Skin epidermis (tissue), 12 donors: ENCODE measurements around the gene CLPX.
A peak's percentile ranks its signal among the peaks of the same experiment; 100 is the strongest.
"Not testable (repeated sequence)": the region's sequence is repeated elsewhere in the genome, so short reads cannot be mapped to it uniquely, and the experiment has no call there.

Experiments used
- H3K27ac ChIP-seq, 21 experiments: fragments of 200-600 bp; sonication (generic) in 11 of 21; one replicate each; pipeline ENCODE4 v1.5.0; 2020; ENCODE audit warnings: mild to moderate bottlenecking in 3 of 21, inconsistent platforms in 2 of 21, moderate library complexity in 2 of 21
- H3K4me3 ChIP-seq, 7 experiments: fragments of 200-600 bp; sonication (generic) in 2 of 7; one replicate each; pipeline ENCODE4 v1.5.0; 2020; ENCODE audit warnings: inconsistent platforms in 2 of 7, mild to moderate bottlenecking in 2 of 7, moderate library complexity in 1 of 7

Gene CLPX

DNA sequence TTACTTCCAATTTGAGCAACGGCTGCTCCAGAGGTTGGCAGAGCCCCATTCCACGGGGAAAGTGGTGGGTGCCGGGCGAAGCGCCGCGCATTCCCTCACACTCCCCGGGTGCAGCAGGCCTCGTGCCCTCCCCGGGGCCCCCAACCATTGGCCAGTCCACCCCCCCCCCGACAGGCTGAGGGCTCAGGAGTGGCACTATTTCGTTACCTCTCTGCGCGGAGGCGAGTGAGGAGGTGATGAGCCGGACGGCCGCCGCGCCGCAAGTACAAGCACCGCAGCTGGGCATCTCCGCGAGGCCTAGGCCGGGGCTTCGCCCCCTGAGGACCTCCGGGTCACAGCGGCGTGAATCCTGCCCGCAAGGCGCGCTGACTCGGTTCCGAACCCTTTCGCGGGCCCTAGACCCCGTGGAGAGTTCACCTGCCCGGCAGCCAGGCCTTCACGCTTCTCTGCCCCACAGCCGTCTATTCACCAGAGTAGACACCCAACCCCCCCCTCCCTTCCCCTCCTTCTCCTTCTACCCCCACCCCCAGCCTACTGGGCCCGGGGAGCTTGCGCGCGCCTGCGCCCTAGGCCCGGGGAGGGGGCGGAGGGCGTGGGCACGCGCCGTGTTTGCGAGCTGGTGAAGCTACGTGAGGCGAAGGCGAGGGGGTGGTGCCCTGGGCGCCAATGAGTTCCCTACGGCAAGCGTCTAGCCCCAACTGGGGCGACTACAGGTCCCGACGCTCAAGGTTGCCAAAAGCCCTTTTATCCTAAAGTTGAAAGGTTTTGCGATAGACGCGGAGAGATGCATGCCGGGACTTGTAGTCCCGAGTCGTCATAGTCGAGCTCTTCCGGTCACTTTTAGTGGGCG lies at the start of gene CLPX:
TSS of gene CLPX (minus strand) at position 475 of the 850 bp plus-strand sequence. CDS start at position 286, 189 bp downstream.
- peak within 1 kb of the TSS; percentile 54 to 97 (median 83) for H3K4me3 ChIP-seq
- H3K27ac ChIP-seq, result peak within 1 kb of the TSS; percentile 85 to 99 (median 97)

DNA sequence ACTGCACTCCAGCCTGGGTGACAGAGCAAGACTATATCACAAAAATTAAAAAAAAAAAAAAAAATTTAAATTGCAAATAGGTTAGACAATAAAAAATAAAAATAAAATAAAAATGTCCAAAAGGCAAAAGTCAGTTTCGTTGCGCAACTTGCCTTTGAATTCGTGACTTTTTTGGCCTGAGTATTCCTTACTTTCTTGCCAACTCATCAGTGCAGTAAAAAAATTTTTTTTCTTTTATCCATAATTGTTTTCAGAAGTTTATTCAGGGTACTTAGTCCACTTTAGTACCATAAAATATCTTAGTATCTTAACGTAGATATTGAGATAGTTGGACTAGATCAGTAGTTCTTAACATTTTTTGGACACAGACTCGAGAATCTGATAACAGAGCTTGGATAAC lies 48.6 kb upstream of the CLPX start:
- Histone ChIP-seq H3K4me3 (no peak overlapping the region), H3K27ac (no peak overlapping the region)

DNA sequence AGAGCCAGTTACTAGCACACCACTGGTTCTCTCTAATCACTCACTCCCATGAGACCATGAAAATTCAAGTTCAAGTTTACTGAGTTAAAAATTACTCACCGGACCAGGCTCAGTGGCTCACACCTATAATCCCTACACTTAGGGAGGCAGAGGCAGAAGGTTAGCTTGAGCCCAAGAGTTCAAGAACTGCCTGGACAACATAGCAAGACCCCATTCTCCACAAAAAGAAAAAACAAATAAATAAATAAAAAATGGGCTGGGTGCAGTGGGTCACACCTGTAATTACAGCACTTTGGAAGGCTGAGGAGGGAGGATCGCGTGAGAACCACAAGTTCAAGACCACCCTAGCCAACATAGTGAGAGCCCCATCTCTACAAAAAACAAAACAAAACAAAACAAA lies 47.4 kb upstream of the CLPX start:
- no peak overlapping the region for H3K4me3 ChIP-seq
- no peak overlapping the region for H3K27ac ChIP-seq

DNA sequence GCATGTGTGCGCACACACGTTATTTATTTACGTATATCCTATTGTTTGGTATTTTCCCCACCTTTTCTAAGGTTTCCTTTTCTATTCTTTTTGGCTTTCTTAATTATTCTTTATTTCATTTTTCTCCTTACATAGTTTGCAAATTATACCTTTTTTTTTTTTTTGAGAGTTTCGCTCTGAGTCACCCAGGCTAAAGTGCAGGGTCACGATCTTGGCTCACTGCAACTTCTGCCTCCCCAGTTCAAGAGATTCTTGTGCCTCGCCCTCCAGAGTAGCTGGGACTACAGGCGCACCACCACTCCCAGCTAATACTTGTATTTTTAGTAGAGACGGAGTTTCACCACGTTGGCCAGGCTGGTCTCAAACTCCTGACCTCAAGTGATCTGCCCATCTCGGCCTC lies 46.2 kb upstream of the CLPX start:
- Histone ChIP-seq H3K27ac (no peak overlapping the region), H3K4me3 (no peak overlapping the region)

DNA sequence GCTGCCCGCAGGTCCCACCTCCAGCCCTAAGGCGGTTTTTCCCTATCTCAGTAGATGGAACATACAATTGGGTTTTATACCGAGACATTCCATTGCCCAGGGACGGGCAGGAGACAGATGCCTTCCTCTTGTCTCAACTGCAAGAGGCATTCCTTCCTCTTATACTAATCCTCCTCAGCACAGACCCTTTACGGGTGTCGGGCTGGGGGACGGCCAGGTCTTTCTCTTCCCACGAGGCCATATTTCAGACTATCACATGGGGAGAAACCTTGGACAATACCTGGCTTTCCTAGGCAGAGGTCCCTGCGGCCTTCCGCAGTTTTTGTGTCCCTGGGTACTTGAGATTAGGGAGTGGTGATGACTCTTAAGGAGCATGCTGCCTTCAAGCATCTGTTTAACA lies 41.8 kb upstream of the CLPX start:
- not testable (repeated sequence) for H3K4me3 ChIP-seq, H3K27ac ChIP-seq

DNA sequence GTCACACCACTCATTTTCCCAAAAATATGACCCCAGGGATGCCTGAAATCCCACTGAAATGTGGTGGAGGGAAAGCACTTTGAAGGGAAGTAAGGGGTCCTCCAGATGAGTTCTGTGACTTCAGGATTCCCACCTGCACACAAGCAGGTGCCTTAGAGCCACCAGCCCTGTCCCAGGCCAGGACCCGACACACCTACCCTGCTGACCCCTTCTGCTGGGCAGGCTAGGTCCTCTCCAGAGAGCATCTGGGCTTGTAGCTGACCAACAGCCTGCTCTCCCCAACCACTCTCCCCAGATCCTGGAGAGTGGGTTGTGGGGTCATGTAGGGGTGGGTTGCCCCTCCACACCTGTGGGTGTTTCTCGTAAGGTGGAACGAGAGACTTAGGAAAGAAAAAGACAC lies 41.1 kb upstream of the CLPX start:
- Histone ChIP-seq H3K27ac (no peak overlapping the region), H3K4me3 (no peak overlapping the region)

DNA sequence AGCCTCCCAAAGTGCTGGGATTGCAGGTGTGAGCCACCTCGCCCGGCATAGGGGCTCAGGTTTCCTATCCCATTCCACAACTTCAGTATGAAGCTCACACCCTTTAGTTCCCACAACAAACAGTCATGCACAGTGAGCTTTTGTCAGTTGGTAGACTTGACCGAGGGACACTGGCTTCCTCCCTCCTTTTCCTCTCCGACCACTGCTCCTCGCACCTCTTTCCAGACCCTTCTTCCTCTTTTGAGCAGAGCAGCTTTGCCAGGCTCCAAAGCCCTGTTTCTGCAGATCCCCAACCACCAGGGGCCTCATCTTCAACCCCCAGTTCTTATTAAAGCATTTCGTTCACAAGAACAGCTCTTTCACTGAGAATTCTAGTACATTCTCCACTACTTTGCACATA lies 38.9 kb upstream of the CLPX start:
- H3K27ac ChIP-seq, result no peak overlapping the region
- H3K4me3 ChIP-seq, result no peak overlapping the region

DNA sequence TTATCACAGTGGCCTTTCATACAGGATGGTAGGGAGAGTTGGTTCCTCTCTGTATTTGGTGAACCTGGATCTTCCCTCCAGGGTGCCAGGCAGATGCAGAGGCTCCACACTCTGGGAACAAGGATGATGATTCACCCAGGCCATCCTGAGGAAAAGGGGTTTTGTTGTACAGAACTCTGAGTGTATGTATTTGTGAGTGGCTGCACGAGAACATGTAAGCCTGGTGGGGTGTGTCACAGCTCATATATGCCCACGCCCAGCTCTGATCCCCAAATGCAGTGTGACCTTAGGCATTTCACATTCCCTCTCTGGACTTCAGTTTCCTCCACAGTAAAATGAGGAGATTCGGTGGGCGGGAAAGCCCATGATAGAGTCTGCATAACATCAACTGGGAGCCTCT lies 37.7 kb upstream of the CLPX start:
- H3K27ac ChIP-seq, result no peak overlapping the region

DNA sequence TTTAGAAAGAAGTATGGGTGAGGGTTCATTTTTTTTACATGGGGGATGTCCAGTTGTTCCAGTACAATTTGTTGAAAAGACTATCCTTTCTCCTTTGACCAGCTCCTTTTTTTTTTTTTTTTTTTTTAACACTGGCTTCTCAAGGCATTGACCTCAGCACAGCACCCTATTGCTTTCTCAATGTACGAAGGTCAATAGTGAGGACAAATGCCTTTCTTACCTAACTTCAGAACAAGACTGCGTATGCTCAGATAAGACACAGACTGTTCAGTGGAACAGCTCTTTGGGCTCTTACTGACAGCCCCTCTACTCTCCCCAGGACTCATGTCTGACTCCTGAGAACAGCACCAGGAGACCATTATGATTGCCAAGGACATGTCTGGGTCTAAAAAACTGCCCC lies 36.6 kb upstream of the CLPX start:
- Histone ChIP-seq H3K4me3 (no peak overlapping the region), H3K27ac (no peak overlapping the region)

More for the DNA sequence above, 37.7 kb upstream of the CLPX start:
- H3K4me3 ChIP-seq, result no peak overlapping the region

DNA sequence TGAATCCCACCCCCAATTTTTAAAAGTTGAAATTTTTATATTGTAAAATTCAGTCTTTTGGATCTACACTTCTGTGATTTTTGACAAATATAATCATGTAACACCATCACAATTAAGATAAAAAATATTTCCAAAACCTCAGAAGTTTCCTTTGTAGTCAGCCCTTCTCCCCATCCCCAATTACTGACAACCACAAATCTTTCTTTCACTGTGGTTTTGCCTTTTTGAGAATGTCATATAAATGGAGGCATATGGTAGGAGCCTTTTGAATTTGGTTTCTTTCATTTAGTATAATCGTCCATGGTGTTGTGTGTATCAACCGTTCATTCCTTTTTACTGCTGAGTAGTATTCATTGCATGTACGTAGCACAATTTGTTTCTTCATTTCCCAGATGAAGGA lies 34.0 kb upstream of the CLPX start:
- H3K4me3 ChIP-seq, result no peak overlapping the region
- no peak overlapping the region for H3K27ac ChIP-seq

DNA sequence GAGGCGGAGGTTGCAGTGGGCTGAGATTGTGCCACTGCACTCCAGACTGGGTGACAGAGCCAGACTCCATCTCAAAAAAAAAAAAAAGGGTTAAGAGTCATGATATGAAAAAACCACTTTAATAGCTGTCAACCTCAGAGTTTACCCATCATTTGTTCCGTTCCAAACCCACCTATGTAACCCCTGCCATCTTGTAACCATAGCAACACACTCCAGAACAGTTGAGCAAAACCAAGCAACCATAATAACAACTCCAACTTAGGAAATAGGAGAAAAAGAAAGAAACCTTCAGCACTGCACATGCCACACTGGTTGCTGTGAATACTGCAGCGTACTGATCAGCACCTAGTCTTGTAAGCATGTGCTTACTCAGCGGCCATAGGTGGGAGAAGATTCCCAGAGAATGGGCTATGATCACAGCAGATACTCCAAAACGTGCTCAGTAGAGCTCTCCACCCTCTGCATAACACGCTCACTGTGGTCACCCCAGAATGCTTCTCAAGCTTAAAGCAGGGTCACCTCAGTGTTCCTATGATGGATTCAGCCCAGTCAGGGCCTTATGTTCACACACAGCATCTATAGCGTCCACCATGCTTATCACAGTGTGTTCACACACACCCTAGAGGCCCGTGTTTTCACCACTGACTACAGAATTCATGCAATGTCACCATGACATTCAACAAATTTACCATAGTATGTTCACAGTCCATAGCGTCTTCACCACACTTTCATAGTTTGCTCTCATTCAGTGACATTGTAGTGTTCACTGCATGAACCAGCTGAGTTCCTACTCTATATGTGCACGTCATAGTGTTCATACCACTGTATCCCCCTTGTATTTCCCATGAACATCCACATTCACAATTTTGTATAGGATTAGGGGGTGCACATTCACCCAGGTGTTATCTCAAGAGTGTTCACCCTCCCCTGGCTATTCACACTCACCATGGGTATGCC lies 32.7 kb upstream of the CLPX start:
- no peak overlapping the region for H3K4me3 ChIP-seq
- no peak overlapping the region for H3K27ac ChIP-seq

DNA sequence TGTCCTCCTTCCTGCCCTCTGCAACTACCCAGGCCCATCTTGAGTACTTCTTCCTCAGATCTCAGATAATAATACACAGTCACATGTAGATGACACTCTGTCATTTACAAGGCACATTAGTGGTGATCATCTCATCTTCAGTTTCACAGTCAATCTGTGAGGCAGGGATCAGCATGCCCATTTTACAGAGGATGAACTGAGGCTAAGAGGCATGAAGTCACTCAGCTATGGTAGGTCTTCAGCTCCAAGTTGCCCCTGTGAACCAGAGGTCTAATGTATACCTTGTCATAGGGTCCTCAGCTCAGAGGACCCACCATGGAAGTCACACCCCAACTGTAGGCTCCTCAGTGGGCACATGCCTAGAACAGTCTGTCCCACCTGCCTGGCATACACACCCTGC lies 30.4 kb upstream of the CLPX start:
- Histone ChIP-seq H3K27ac (no peak overlapping the region), H3K4me3 (no peak overlapping the region)

DNA sequence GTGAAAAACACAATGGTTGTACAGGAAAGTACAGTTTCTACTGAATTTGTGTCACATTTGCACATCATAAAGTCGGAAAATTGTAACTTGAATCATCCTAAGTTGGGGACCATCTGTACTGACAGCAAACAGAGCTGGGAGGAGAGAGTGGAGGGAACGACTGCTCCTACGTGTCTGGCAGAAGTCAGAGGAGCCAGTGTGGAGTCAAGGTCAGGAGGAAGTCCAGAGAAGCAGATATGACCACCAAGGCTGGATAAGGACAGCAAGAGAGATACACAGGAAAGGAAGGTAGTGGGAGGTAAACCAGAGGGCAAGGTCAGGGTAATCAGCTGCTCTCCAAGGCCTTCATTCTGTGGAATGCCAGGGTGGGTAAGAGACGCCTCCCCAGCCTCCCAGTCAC lies 28.9 kb upstream of the CLPX start:
- H3K27ac ChIP-seq, result no peak overlapping the region
- H3K4me3 ChIP-seq, result no peak overlapping the region

DNA sequence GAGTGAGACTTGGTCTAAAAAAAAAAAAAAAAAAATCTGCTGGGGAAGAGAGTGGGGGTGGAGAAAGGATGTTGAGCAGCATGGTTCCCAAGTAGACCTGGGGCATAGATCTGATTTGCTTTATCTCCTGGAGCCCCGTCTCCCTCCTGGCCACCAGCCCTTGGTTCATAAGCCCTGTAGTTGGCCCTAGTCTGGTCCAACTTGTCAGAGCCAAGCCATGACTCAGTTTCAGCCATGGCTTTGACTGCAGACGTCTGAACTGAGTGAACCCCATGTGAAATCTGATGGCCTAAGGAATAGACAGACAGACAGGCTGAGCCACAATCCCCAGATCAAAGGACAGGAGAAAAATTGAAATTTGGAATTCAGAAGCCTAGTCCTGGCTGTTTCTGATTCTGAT lies 28.1 kb upstream of the CLPX start:
- Histone ChIP-seq H3K27ac (no peak overlapping the region), H3K4me3 (no peak overlapping the region)

DNA sequence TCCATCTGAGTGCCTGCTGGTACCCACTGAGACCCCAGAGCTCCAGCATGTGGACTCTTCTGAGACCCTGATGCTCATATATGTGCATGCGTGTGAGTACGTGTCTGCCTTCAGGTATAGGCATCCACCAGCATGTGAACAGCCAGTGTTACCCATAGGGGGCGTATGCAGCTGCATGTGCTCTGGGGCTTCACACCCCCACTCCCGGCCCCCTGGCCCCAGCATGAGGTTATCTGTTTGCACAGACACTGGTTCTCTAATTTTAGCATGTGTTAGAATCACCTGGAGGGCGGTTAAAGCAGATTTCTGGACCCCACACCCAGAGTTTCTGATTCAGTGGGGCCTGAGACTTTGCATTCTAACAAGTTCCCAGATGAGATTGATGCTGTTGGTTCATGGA lies 27.0 kb upstream of the CLPX start:
- H3K27ac ChIP-seq, result peak overlapping the region in 2 of 21 experiments; percentile 10 to 22

DNA sequence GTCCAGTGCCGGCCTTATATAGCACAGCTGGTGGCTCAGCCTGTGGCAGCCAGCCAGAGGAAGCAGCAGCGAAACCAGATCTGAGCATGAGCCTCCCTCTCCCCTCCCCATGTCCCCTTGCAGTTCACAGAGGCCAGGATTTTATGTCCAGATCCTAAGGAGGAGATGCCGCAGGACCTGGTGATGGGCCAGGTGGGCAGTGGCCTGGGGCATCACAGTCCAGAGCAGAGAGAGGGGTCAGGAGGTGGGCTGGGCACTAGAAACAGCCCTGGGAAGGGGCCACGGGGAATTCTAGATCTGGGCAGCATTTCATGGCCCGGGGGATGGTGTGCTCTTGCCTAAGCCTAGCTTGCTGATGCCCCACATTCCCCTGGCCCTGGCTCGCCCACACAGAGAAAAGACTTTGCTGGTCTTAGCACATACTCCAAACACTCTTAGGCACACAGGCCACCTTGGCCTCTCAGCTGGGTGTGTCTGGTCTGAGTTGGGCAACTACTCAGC lies 26.4 kb upstream of the CLPX start:
- peak overlapping the region in 5 of 21 experiments; percentile 4 to 36 (median 26) for H3K27ac ChIP-seq
- peak overlapping the region in 1 of 7 experiments; percentile 4 for H3K4me3 ChIP-seq

More for the DNA sequence above, 27.0 kb upstream of the CLPX start:
- no peak overlapping the region for H3K4me3 ChIP-seq

DNA sequence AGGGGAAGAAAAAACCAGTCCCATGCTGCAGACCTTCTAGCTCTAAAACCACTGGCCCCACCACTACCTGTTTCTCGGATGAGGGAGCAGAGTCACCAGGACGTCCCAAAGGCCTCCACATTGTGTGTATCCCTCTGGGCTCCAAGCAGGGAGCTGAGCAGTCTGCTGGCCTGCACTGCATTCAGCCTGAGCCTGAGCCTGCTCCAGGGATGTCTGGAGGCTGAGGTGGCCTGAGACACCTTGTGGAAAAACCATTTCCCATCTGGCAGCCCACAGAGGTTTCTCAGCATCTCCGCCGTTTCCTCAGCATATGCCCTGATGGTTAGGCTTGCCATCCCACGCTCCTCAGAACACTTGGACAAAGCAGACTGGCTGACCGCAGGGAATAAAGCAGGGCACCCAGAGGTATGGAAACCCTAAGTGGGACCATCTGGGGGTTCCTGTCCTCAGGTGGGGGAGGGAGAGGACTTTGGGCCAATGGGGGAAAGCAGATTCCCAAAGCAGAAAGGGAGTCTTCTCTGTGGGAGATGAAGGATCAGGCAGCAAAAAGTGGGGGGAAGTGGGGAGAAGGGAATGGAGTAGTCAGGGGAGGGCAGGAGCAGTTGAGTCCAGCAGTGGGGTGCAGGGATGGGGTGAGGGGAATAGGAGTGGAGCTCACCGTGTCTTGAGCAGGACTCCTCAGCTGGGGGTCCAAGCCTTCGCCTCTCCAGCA lies 25.8 kb upstream of the CLPX start, which contains the start of gene CILP:
TSS of gene CILP (minus strand) at position 704 of the 712 bp plus-strand sequence. CDS start 1,718 bp downstream, outside the sequence.
- Histone ChIP-seq H3K27ac (peak within 1 kb of the TSS in 7 of 21 experiments; percentile 20 to 61 (median 26)), H3K4me3 (peak within 1 kb of the TSS in 1 of 7 experiments; percentile 4)

DNA sequence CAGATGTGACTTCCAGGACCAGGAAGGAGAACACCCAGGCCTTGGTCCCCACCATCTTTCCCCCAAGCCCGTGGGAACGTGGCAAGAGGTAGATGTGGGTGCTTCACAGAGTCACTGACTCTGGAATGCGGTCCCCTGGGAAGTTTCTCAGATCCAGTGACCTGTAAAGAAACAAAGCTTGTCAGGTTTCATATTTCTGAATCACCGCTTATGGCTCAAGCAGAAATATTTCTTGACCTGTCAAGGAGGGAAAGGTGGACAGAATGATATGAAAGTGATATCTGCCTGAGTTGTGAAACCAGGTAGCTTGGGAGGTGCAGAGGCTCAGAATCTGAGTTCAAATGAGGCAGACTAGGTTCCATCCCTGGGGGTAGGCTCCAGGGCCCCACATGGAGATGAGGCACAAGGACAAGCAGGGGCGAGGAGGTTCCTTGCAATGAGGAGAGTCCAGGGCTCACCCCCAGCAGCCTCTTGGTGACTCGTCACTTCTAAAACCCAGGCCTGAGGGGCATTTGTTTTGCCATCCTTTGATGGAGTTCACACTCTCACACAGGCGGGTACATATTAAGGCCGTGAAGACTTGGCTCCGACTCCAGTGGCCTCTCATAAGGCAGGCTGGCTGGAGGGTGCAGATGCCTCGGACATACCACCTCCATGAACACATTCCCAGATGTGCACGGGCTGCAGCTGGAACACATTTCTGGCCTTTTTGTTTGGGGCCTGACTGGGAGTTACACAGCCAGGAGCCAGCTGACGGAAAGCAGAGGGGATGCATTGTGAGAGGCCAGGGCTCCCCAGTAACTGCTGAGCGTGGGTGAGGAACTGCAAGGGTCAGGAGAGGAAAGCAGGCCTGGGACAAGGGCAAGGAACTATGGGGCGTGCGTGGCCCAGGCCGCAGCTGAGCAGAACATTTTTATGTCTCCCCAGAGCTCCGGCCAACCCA lies 24.8 kb upstream of the CLPX start:
- H3K27ac ChIP-seq, result peak overlapping the region in 4 of 21 experiments; percentile 20 to 61 (median 37)
- H3K4me3 ChIP-seq, result no peak overlapping the region
